ENCODE measurements around the gene ALDH3A2.
A peak's percentile ranks its signal among the peaks of the same experiment; 100 is the strongest.
"Not testable (repeated sequence)": the region's sequence is repeated elsewhere in the genome, so short reads cannot be mapped to it uniquely, and the experiment has no call there.

Gene ALDH3A2

GRCh38 chr17:19647697-19648474 is 665 bp upstream of the ALDH3A2 start:
- in situ Hi-C loops (cut with HindIII; ENCODE audit: low pct_ligation_motif_present, low pct_unique_long_range_greater_than_20kb, low sequenced_read_pairs), result no loop called here
- DNase-seq, result peak; percentile 75

- in situ Hi-C loops (cut with HindIII; ENCODE audit: low pct_ligation_motif_present, low pct_unique_long_range_greater_than_20kb, low sequenced_read_pairs), result no loop called here
- DNase-seq, result no peak
Observed at GRCh38 chr17:19649274-19649541, 657 bp downstream of the ALDH3A2 start.

- in situ Hi-C loops (cut with HindIII; ENCODE audit: low pct_ligation_motif_present, low pct_unique_long_range_greater_than_20kb, low sequenced_read_pairs), result no loop called here
- no peak for DNase-seq
Observed at GRCh38 chr17:19650826-19651225, 2.3 kb downstream of the ALDH3A2 start.

- in situ Hi-C loops (cut with HindIII; ENCODE audit: low pct_ligation_motif_present, low pct_unique_long_range_greater_than_20kb, low sequenced_read_pairs), result no loop called here
- no peak for DNase-seq
Observed at GRCh38 chr17:19651451-19652238, 3.1 kb downstream of the ALDH3A2 start.

- in situ Hi-C loops (cut with HindIII; ENCODE audit: low pct_ligation_motif_present, low pct_unique_long_range_greater_than_20kb, low sequenced_read_pairs), result no loop called here
Observed at GRCh38 chr17:19652595-19652994, 4.0 kb downstream of the ALDH3A2 start.

GRCh38 chr17:19654342-19654886 is 5.9 kb downstream of the ALDH3A2 start:
- in situ Hi-C loops (cut with HindIII; ENCODE audit: low pct_ligation_motif_present, low pct_unique_long_range_greater_than_20kb, low sequenced_read_pairs), result no loop called here
- DNase-seq, result no peak

More at GRCh38 chr17:19652595-19652994, 4.0 kb downstream of the ALDH3A2 start:
- DNase-seq, result no peak

GRCh38 chr17:19654896-19655295 is 6.3 kb downstream of the ALDH3A2 start:
- DNase-seq, result no peak
- in situ Hi-C loops (cut with HindIII; ENCODE audit: low pct_ligation_motif_present, low pct_unique_long_range_greater_than_20kb, low sequenced_read_pairs), result no loop called here

GRCh38 chr17:19656336-19656735 is 7.8 kb downstream of the ALDH3A2 start:
- DNase-seq, result no peak
- in situ Hi-C loops (cut with HindIII; ENCODE audit: low pct_ligation_motif_present, low pct_unique_long_range_greater_than_20kb, low sequenced_read_pairs), result no loop called here

GRCh38 chr17:19656851-19657581 is 8.5 kb downstream of the ALDH3A2 start:
- no peak for DNase-seq
- in situ Hi-C loops (cut with HindIII; ENCODE audit: low pct_ligation_motif_present, low pct_unique_long_range_greater_than_20kb, low sequenced_read_pairs), result no loop called here

GRCh38 chr17:19659366-19660177 is 11.0 kb downstream of the ALDH3A2 start:
- no peak for DNase-seq
- in situ Hi-C loops (cut with HindIII; ENCODE audit: low pct_ligation_motif_present, low pct_unique_long_range_greater_than_20kb, low sequenced_read_pairs), result no loop called here

- DNase-seq, result no peak
- in situ Hi-C loops (cut with HindIII; ENCODE audit: low pct_ligation_motif_present, low pct_unique_long_range_greater_than_20kb, low sequenced_read_pairs), result no loop called here
Observed at GRCh38 chr17:19660219-19660870, 11.8 kb downstream of the ALDH3A2 start.

- in situ Hi-C loops (cut with HindIII; ENCODE audit: low pct_ligation_motif_present, low pct_unique_long_range_greater_than_20kb, low sequenced_read_pairs), result no loop called here
- no peak for DNase-seq
Observed at GRCh38 chr17:19661121-19661520, 12.6 kb downstream of the ALDH3A2 start.

- in situ Hi-C loops (cut with HindIII; ENCODE audit: low pct_ligation_motif_present, low pct_unique_long_range_greater_than_20kb, low sequenced_read_pairs), result no loop called here
- DNase-seq, result no peak
Observed at GRCh38 chr17:19663097-19663496, 14.5 kb downstream of the ALDH3A2 start.

- in situ Hi-C loops (cut with HindIII; ENCODE audit: low pct_ligation_motif_present, low pct_unique_long_range_greater_than_20kb, low sequenced_read_pairs), result no loop called here
Observed at GRCh38 chr17:19664136-19664820, 15.7 kb downstream of the ALDH3A2 start.

GRCh38 chr17:19664821-19665181 is 16.2 kb downstream of the ALDH3A2 start:
- DNase-seq, result no peak
- in situ Hi-C loops (cut with HindIII; ENCODE audit: low pct_ligation_motif_present, low pct_unique_long_range_greater_than_20kb, low sequenced_read_pairs), result no loop called here

More at GRCh38 chr17:19664136-19664820, 15.7 kb downstream of the ALDH3A2 start:
- no peak for DNase-seq

GRCh38 chr17:19669680-19670079 is 21.1 kb downstream of the ALDH3A2 start:
- in situ Hi-C loops (cut with HindIII; ENCODE audit: low pct_ligation_motif_present, low pct_unique_long_range_greater_than_20kb, low sequenced_read_pairs); DNase-seq: not testable (repeated sequence)

- no peak for DNase-seq
- in situ Hi-C loops (cut with HindIII; ENCODE audit: low pct_ligation_motif_present, low pct_unique_long_range_greater_than_20kb, low sequenced_read_pairs), result no loop called here
Observed at GRCh38 chr17:19670908-19671307, 22.4 kb downstream of the ALDH3A2 start.
